IPS-20b (cell line): Measurements from ENCODE around the gene FKBP4.

ENCODE experiments used
- H3K27ac ChIP-seq: one replicate; pipeline ENCODE4 v1.5.1; 2013; ENCODE audit warnings: low read length
- H3K27me3 ChIP-seq: 2 replicates; pipeline ENCODE4 v1.6.1; 2013; ENCODE audit warnings: mild to moderate bottlenecking, low read length, inconsistent platforms; ENCODE audit not compliant: insufficient read depth
- H3K36me3 ChIP-seq: 2 replicates; pipeline ENCODE4 v1.6.1; 2013; ENCODE audit warnings: low read depth, mild to moderate bottlenecking, inconsistent platforms, low read length, moderate library complexity; ENCODE audit not compliant: insufficient read depth
- H3K4me1 ChIP-seq: 2 replicates; pipeline ENCODE4 v1.6.1; 2013; ENCODE audit warnings: mild to moderate bottlenecking, control low read depth, inconsistent platforms, low read length, moderate library complexity; ENCODE audit not compliant: insufficient read depth
- H3K4me3 ChIP-seq: 2 replicates; pipeline ENCODE4 v1.5.1; 2013; ENCODE audit warnings: mild to moderate bottlenecking, low read length, inconsistent platforms
- H3K9ac ChIP-seq: 2 replicates; pipeline ENCODE4 v1.6.1; 2013; ENCODE audit warnings: low read depth, mild to moderate bottlenecking, inconsistent platforms, low read length, moderate library complexity
- H3K9me3 ChIP-seq: 2 replicates; pipeline ENCODE4 v1.6.1; 2013; ENCODE audit warnings: mild to moderate bottlenecking, low read depth, low read length, inconsistent platforms; ENCODE audit not compliant: insufficient read depth

The FKBP4 gene

GRCh38 chr12:2835691-2836403 lies 41.1 kb downstream of the FKBP4 start:
- no peak overlapping the region for H3K9ac ChIP-seq
- H3K4me3 ChIP-seq = no peak overlapping the region
- no peak overlapping the region for H3K27ac ChIP-seq
- H3K4me1 ChIP-seq = peaks cover 15% of the 10 kb centered on the region
- H3K36me3 ChIP-seq = no peaks in the 10 kb centered on the region
- H3K9me3 ChIP-seq = no peaks in the 10 kb centered on the region
- H3K27me3 ChIP-seq = peaks cover 18% of the 10 kb centered on the region

DNA sequence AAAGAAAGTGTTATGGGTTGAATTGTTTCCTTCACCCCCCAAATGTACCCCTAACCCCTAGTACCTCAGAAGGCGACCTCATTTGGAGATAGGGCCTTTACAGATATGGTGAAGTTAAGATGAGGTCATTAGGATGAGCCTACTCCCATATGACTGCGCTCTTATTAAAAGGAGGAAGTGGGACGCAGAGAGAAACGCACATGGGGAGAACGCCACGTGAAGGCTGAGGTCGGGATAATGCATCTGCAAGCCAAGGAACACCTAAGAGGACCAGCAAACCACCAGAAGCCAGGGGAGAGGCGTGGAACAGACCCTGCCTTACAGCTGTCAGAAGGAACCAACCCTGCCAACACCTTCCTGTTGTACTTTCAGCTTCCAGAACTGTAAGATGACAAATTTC lies 41.8 kb downstream of the FKBP4 start:
- H3K4me1 ChIP-seq = peaks cover 15% of the 10 kb centered on the region
- no peak overlapping the region for H3K9ac ChIP-seq
- no peak overlapping the region for H3K4me3 ChIP-seq
- no peaks in the 10 kb centered on the region for H3K9me3 ChIP-seq
- H3K27ac ChIP-seq = no peak overlapping the region
- peaks cover 18% of the 10 kb centered on the region for H3K27me3 ChIP-seq
- H3K36me3 ChIP-seq = no peaks in the 10 kb centered on the region

GRCh38 chr12:2841056-2841650 lies 46.4 kb downstream of the FKBP4 start:
- peaks cover 9% of the 10 kb centered on the region; the same call in 1 of the 2 replicates for H3K27me3 ChIP-seq
- H3K36me3 ChIP-seq = no peaks in the 10 kb centered on the region
- no peaks in the 10 kb centered on the region for H3K4me1 ChIP-seq
- H3K9me3 ChIP-seq = no peaks in the 10 kb centered on the region
- H3K27ac ChIP-seq = no peak overlapping the region
- no peak overlapping the region for H3K9ac ChIP-seq
- H3K4me3 ChIP-seq = no peak overlapping the region

DNA sequence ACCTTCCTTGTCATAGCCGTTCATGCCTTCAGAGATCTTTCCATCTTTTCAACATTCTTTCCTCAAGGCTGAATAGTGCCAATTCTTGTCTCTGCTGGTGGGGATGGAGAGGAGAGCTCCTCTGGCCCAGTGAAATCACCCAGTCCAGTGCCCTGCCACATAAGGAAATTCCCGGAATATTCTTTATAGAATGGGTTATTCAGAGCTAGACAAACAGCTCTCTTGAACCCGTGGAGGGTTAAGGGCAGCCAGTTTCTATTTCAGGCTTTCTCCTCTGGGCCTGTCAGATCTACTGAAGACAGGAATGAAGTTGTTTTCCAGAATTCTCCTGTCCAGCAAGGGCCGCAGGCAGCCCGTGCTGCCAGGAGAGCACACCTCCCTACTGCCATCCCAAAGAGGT lies 48.2 kb downstream of the FKBP4 start:
- Histone ChIP-seq H3K9ac (no peak overlapping the region), H3K36me3 (no peaks in the 10 kb centered on the region), H3K4me1 (peaks cover 6% of the 10 kb centered on the region; the same call in 1 of the 2 replicates), H3K9me3 (no peaks in the 10 kb centered on the region), H3K27ac (no peak overlapping the region), H3K27me3 (peaks cover 13% of the 10 kb centered on the region; the same call in 1 of the 2 replicates), H3K4me3 (no peak overlapping the region)

DNA sequence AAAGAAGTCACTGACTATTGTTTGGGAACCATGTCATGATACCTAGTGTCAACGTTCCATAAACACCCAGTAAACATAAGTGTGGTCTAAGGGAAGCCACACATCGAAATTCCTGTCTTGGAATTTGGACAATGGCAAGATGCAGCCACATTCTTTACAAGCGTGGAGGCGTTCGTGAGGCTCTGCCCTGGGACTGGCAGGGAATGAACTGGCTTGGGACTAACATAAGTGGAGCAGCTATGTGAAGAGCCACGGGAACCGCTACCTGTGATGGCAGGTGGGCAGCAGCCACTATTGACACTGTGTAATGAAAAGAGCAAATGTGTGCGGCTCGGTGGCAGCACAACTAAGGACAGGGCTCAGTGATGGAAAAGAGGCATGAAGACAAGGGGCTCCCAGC lies 50.0 kb downstream of the FKBP4 start:
- H3K4me3 ChIP-seq = no peak overlapping the region
- H3K27me3 ChIP-seq = peaks cover 13% of the 10 kb centered on the region; the same call in 1 of the 2 replicates
- H3K9ac ChIP-seq = no peak overlapping the region
- H3K4me1 ChIP-seq = peaks cover 6% of the 10 kb centered on the region; the same call in 1 of the 2 replicates
- H3K27ac ChIP-seq = no peak overlapping the region
- no peaks in the 10 kb centered on the region for H3K9me3 ChIP-seq
- no peaks in the 10 kb centered on the region for H3K36me3 ChIP-seq

GRCh38 chr12:2845280-2845679 lies 50.5 kb downstream of the FKBP4 start:
- Histone ChIP-seq H3K27me3 (peaks cover 13% of the 10 kb centered on the region; the same call in 1 of the 2 replicates), H3K4me1 (peaks cover 6% of the 10 kb centered on the region; the same call in 1 of the 2 replicates), H3K4me3 (no peak overlapping the region), H3K9me3 (no peaks in the 10 kb centered on the region), H3K36me3 (no peaks in the 10 kb centered on the region), H3K27ac (no peak overlapping the region), H3K9ac (no peak overlapping the region)

DNA sequence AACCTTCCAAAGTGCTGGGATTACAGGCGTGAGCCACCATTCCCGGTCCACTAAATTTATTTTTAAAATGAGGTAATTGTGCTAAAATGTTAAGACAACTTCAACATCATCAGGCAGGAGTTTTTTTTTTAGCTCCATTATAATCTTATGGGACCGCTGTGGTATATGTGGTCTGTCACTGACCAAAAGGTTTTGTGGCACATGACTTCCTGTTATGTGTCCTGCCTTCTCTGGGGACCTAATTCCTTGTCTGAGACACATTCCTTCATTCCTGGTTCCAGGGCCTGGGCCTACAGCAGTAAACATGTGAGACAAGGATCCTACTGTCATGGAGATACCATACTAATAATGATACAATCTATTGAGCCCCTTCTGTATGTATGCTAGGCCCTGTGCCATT lies 57.2 kb downstream of the FKBP4 start:
- H3K4me3 ChIP-seq = no peak overlapping the region
- no peaks in the 10 kb centered on the region for H3K36me3 ChIP-seq

GRCh38 chr12:2853626-2854025 lies 58.9 kb downstream of the FKBP4 start:
- Histone ChIP-seq H3K36me3 (peaks cover 12% of the 10 kb centered on the region), H3K9me3 (no peaks in the 10 kb centered on the region), H3K4me3 (no peak overlapping the region), H3K27ac (no peak overlapping the region), H3K4me1 (no peaks in the 10 kb centered on the region), H3K27me3 (0 out of 2 replicates have a peak, but pooled peaks cover 6% of the 10 kb centered on the region), H3K9ac (no peak overlapping the region)

More for the DNA sequence above, 57.2 kb downstream of the FKBP4 start:
- Histone ChIP-seq H3K27ac (no peak overlapping the region), H3K9ac (no peak overlapping the region), H3K9me3 (no peaks in the 10 kb centered on the region), H3K4me1 (no peaks in the 10 kb centered on the region), H3K27me3 (peaks cover 6% of the 10 kb centered on the region; the same call in 1 of the 2 replicates)
